HUDEP-2 (cell line): ENCODE results near the gene TMEM247.
A peak's percentile ranks its signal among the peaks of the same experiment; 100 is the strongest.
"Not testable (repeated sequence)": the region's sequence is repeated elsewhere in the genome, so short reads cannot be mapped to it uniquely, and the experiment has no call there.

ENCODE experiments used
- DNase-seq, 76 experiments: peaks; one replicate each; lab custom pipeline; 2025; ENCODE audit not compliant: unreplicated experiment in 76 of 76; lab: John Stamatoyannopoulos, UW

The TMEM247 gene

DNA sequence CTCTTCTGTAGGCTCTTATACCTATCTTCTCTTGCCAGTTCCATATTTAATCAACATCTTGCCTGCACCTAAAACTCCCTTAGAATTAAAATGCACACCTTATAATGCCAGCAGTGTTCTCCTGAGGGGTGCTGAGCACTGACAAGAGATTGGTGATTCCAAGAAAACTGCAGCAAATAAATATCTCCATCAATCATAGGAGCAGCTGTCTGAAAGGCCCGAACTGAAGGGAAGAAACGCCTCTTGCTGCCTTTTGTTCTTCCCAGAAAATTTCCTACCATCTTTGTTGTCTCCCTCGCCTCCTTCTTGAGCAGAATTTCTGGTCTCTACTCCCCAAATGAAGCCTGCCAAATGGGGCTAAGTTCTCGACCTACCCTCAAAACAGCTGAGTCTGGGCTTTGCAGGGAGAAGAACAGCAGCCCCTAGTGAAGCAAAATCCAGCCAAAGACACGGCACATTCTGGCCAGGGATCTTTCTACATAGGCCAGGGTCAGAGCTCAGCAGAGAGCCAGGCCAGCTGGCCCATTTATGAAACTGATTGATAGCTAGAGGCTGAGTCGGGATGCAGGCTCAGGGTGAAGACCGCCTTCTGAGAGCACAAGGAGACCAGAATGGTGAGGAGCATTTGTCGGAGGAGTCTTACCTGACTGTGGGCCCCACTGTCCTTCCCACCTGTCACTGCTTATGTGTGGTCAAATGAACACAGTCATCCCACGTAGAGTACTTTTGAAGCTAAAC lies 20.4 kb upstream of the TMEM247 start:
- no peak for DNase-seq

DNA sequence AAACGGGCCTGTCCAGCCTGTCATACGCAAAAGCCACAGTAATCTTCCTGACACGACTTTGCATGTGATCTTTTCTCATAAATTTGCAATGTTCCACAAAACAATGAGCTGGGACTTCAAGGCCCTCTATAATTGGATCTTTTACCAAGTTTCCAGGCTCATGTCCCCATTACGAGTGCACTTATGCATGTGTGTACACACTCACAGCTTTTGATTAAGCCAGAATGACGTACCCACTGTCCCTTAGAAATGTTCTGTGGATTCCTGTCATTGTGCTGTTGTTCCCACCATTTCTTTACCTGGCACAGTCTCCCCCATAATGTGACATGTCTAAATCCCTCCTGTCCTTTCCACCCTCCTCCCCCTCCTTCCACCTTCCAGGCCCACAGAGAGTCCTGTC lies 19.7 kb upstream of the TMEM247 start:
- no peak for DNase-seq

DNA sequence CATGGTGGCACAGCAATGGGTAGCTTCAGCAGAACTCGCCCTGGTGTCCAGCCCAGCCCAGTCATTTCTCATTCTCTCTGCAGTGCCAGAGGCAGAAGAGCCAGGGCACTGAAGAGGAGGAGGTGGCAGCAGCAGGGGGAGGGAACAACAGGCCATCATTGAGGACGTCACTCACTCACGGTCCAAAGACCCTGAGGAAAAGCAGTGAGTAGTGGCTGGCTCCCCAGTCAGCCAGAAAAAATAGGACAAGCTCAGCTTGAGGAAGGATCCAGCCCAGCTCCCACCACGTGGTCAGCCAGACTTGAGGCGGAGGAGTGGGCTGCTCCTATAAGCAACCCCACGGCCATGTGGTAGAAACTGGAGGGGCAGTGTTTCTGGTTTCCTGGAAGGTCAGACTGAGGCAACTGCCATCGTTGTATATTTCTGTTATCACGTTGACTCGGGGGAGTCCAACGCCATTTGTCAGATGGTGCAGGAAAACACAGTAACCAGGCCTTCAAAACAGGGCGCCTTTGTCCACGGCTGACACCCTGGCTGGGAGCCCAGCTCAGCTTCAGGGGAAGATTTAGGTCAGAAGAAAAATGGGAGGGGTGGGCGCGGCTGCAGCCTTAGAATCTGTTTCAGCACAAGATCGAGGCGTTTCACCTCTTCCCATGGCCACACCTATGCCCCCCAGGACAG lies 19.0 kb upstream of the TMEM247 start:
- DNase-seq = peak in 1 of 76 experiments; percentile 3

GRCh38 chr2:46461011-46461674 lies 18.2 kb upstream of the TMEM247 start:
- peak in 58 of 76 experiments; percentile 1 to 78 (median 46) for DNase-seq

GRCh38 chr2:46461709-46462171 lies 17.6 kb upstream of the TMEM247 start:
- no peak for DNase-seq

GRCh38 chr2:46462936-46463335 lies 16.4 kb upstream of the TMEM247 start:
- DNase-seq = no peak

GRCh38 chr2:46469116-46469515 lies 10.2 kb upstream of the TMEM247 start:
- DNase-seq = no peak

DNA sequence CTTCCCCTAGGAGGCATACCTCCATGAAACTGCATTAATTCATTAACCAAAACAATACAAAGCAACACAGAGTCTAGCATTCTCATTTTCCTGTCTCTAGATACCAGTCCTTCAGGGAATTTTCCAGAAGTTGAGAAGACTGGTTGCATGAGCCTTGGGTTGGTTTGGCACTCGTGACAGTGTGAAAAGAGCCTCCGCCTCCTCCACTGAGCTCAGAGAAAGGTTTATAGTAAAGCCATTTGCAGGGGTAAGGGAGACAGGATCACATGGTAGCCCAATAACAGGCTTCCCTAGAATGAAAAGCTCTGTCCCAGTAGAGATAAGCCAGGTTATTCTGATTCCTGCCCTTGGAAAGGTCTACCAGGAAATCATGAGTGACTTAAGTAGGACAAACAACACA lies 9.7 kb upstream of the TMEM247 start:
- DNase-seq = no peak

GRCh38 chr2:46470114-46470628 lies 9.2 kb upstream of the TMEM247 start:
- no peak for DNase-seq

- DNase-seq = no peak
Measured at GRCh38 chr2:46471019-46471583, 8.3 kb upstream of the TMEM247 start.

DNA sequence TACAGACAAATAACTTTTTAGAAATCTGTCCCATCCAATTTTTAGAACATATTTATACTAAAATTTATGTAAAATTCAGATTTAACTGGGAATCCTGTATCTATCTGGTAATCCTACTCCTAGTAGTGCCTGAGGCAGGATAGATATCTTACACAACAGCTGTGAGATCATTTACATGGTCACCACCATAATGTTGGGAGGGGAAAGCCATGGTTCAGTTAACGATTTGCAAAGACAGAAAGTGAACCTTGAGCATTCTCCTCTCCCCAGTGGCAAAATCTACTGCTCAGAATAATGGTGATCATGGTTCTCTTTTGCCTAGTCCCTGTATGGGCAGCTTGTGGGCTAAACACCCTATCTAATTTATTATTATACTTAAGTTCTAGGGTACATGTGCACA lies 7.7 kb upstream of the TMEM247 start:
- DNase-seq = no peak

- DNase-seq = not testable (repeated sequence)
Measured at GRCh38 chr2:46472165-46472564, 7.2 kb upstream of the TMEM247 start.

DNA sequence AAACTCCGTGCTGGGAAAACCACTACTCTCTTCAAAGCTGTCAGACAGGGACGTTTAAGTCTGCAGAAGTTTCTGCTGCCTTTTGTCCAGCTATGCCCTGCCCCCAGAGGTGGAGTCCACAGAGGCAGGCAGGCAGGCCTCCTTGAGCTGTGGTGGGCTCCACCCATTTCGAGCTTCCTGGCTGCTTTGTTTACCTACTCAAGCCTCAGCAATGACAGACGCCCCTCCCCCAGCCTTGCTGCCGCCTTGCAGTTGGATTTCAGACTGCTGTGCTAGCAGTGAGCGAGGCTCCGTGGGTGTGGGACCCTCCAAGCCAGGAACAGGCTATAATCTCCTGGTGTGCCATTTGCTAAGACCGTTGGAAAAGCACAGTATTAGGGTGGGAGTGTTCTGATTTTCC lies 1.9 kb upstream of the TMEM247 start:
- not testable (repeated sequence) for DNase-seq

GRCh38 chr2:46477925-46478324 lies 1.4 kb upstream of the TMEM247 start:
- DNase-seq = no peak

- DNase-seq = no peak
Measured at GRCh38 chr2:46480562-46480961, 1.2 kb downstream of the TMEM247 start.

DNA sequence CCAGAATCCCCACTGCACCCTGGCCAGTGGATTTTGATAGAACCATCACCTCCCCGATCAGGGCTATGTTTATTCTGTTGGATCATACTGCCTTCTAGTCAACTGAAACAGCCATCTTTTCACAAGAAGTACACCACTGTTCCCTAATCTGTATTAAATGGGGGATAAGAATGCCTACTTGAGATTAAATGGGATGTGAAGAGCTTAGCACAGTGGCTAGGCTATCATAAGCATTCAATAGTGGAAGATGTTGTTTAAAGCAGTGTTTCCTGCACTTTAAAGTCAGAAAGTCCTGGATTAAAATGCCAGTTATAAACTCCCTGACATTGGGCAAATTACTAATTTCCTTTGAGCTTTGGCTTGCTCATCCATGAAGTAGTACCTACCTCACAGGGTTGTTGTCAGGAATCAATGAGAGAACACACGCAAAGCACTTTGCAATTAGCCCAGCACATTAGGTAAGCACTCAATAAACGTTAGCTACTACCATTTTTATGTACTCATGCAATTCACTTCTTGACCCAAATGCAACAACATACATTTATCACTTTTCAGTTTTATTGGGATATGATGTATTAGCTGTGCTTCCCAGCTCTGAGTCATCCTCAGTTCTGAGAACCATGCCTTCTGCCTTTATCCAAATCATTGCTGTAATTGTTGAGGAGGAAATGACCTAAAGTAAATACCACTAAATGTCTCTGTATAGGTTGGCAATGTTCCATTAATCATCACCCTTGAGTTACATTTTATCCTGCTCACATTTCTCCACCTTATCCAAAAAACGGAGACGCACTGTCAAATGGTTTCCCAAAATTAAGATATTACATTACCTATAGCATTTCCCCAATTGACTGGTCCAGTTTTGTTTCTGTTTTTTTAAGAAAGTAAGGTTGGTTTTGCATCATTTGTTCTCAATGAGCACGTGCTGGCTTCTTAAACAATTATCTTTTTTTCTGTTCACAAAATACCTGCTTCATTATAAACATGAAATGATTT lies 2.1 kb downstream of the TMEM247 start:
- no peak for DNase-seq

DNA sequence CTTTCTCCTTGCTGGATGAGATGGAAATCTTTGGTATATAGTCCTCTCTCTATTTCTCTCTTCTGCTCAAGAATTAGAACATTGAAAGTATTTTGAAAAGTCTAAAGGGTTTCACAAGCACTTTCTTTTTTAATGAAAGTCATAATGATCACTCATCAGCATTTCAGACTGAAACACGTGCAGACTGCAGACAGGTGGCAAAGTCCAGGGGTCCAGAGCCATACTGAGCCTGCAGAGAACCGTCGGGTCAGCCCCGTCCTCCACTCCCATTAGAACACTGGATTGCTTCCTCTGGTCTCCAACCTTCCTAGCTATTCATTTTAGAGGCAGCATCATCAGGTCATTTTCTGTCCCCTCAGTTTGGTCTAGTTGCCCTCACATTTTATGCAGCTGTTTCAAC lies 3.1 kb downstream of the TMEM247 start:
- DNase-seq = no peak

DNA sequence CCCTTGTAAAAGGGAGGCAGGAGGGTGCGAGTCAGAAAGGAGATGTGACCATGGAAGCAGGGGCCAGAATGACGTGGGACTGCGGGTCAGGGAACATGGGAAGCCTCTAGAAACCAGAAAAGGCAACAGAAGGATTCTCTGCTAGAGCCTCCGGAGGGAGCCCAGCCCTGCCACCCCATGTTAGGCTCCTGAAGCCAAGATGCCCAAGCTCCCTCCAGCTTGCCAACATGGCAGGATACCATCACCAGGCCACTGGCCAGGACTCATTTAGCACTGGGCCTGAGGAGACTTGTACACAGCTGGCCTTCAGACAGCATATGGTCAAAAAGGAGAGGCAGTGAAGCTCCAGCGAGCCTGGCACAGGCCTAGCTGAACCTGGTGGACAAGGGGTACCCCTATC lies 5.6 kb downstream of the TMEM247 start:
- no peak for DNase-seq

DNA sequence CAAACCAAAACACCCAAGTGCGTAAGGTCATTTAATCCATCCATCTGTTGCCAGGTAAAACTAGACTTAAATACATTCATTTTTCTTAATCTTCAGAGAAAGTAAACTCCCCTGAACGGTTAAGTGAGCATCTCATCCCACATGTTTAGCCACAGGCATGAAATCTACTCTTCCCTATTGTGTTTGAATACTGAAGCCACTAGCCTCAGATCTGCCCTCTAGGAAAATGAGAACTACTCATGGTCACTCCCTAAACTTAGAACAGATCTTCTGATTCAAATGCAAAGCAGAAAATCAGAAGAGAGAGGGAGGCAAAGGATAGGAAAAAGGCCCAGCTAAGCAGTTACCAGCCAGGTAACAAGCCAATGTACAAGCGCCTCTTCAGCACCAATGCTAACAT lies 7.1 kb downstream of the TMEM247 start:
- DNase-seq = no peak
